ENCODE results near the gene ATG7. TPM values are rescaled to one million over a fixed set of nuclear protein-coding genes. Genes with fewer than 3 reads are reported as not detected.

ATG7 gene
- total RNA-seq, 1 experiment from 2014 or later, result 29.3 TPM

DNA sequence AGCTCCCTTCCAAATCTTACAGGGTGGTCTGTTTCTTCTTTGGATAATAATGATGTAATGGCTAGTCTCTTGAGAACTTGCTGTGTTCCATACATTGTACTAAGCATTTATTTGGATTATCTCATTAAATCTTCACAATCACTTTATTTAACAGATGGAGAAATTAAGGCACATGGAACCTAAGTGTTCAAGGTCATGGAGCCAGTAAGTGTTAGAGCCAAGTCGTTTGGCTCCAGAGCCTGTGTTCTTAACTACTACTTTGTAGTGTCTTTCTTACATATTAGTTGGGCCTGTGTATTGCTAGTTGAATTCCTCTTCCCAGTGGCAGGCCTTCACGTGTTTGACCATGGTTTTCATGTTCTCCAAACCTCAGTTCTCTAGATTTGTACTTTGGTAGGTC is 177.8 kb downstream of the ATG7 start:
- Histone ChIP-seq H3K4me3 (replicated peaks in 1 of 2; ENCODE audit: low read depth in 1 of 2, low read length in 2 of 2) (no peak overlapping the region), H3K4me1 (ENCODE audit: control insufficient read depth in 1 of 2, insufficient read depth in 2 of 2, low read length in 2 of 2) (peaks cover 0 to 9% of the 10 kb centered on the region in 2 experiments; a peak in 1 of 4 replicates), H3K4me2 (ENCODE audit: low read length) (no peak overlapping the region), H3K27me3 (ENCODE audit: insufficient read depth, low read length) (no peaks in the 10 kb centered on the region), H3K36me3 (ENCODE audit: control insufficient read depth in 1 of 2, insufficient read depth in 2 of 2, low read length in 2 of 2) (no peaks in the 10 kb centered on the region), H3K9ac (ENCODE audit: low read length) (no peak overlapping the region), H3K9me3 (ENCODE audit: control insufficient read depth in 1 of 2, insufficient read depth in 1 of 2, low read depth in 1 of 2, low read length in 2 of 2) (no peaks in the 10 kb centered on the region), H4K20me1 (ENCODE audit: insufficient read depth) (no peaks in the 10 kb centered on the region), H3K79me2 (ENCODE audit: insufficient read depth, low read length) (no peaks in the 10 kb centered on the region), H3K27ac (ENCODE audit: low read depth, low read length) (no peak overlapping the region), H3K9me2 (ENCODE audit: insufficient read depth) (no peaks in the 10 kb centered on the region), H2AFZ (ENCODE audit: low read depth, low read length, poor library complexity, severe bottlenecking) (no peak overlapping the region)
- RAD21 ChIA-PET (ENCODE audit: low non-redundant PET in 1 of 2, low total read pairs in 2 of 2, uncharacterized antibody in 2 of 2, unreplicated experiment in 2 of 2), result no interaction called here
- TF ChIP-seq SP1 (IDR thresholded peaks at IDR 0.05; ENCODE audit: low read depth) (no peak), POLR2A (IDR thresholded peaks at IDR 0.05; ENCODE audit: borderline replicate concordance, extremely low read depth, insufficient read depth, insufficient read length) (no peak), POLR2AphosphoS5 (IDR thresholded peaks at IDR 0.05; ENCODE audit: low read depth, low read length) (no peak), YY1 (IDR thresholded peaks at IDR 0.05; ENCODE audit: extremely low read depth, insufficient replicate concordance, low read depth, low read length) (no peak), ZNF274 (IDR thresholded peaks at IDR 0.05; ENCODE audit: low read depth, low read length) (no peak), EZH2phosphoT487 (IDR thresholded peaks at IDR 0.05; ENCODE audit: borderline replicate concordance) (no peak), SRF (IDR thresholded peaks at IDR 0.05; ENCODE audit: low read depth) (no peak), ELF1 (IDR thresholded peaks at IDR 0.05; ENCODE audit: borderline replicate concordance, low read depth) (no peak), CEBPB (IDR thresholded peaks at IDR 0.05; ENCODE audit: low read depth) (no peak), EZH2 (IDR thresholded peaks at IDR 0.05) (no peak), RAD21 (IDR thresholded peaks at IDR 0.05; ENCODE audit: low read depth) (no peak), JUND (IDR thresholded peaks at IDR 0.05) (no peak), SIN3A (IDR thresholded peaks at IDR 0.05; ENCODE audit: low read depth) (no peak)
- TF ChIP-seq, protein P1, sequence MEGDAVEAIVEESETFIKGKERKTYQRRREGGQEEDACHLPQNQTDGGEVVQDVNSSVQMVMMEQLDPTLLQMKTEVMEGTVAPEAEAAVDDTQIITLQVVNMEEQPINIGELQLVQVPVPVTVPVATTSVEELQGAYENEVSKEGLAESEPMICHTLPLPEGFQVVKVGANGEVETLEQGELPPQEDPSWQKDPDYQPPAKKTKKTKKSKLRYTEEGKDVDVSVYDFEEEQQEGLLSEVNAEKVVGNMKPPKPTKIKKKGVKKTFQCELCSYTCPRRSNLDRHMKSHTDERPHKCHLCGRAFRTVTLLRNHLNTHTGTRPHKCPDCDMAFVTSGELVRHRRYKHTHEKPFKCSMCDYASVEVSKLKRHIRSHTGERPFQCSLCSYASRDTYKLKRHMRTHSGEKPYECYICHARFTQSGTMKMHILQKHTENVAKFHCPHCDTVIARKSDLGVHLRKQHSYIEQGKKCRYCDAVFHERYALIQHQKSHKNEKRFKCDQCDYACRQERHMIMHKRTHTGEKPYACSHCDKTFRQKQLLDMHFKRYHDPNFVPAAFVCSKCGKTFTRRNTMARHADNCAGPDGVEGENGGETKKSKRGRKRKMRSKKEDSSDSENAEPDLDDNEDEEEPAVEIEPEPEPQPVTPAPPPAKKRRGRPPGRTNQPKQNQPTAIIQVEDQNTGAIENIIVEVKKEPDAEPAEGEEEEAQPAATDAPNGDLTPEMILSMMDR (IDR thresholded peaks at IDR 0.05 in 2 of 3, conservative IDR thresholded peaks at IDR 0.05 in 1 of 3; ENCODE audit: borderline replicate concordance in 1 of 3, insufficient read depth in 1 of 3, low read depth in 2 of 3, low read length in 2 of 3), result no peak
- TF ChIP-seq, protein P2, sequence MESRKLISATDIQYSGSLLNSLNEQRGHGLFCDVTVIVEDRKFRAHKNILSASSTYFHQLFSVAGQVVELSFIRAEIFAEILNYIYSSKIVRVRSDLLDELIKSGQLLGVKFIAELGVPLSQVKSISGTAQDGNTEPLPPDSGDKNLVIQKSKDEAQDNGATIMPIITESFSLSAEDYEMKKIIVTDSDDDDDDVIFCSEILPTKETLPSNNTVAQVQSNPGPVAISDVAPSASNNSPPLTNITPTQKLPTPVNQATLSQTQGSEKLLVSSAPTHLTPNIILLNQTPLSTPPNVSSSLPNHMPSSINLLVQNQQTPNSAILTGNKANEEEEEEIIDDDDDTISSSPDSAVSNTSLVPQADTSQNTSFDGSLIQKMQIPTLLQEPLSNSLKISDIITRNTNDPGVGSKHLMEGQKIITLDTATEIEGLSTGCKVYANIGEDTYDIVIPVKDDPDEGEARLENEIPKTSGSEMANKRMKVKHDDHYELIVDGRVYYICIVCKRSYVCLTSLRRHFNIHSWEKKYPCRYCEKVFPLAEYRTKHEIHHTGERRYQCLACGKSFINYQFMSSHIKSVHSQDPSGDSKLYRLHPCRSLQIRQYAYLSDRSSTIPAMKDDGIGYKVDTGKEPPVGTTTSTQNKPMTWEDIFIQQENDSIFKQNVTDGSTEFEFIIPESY (IDR thresholded peaks at IDR 0.05; ENCODE audit: extremely low read depth, insufficient replicate concordance, low read length), result no peak
- TF ChIP-seq, protein P3, sequence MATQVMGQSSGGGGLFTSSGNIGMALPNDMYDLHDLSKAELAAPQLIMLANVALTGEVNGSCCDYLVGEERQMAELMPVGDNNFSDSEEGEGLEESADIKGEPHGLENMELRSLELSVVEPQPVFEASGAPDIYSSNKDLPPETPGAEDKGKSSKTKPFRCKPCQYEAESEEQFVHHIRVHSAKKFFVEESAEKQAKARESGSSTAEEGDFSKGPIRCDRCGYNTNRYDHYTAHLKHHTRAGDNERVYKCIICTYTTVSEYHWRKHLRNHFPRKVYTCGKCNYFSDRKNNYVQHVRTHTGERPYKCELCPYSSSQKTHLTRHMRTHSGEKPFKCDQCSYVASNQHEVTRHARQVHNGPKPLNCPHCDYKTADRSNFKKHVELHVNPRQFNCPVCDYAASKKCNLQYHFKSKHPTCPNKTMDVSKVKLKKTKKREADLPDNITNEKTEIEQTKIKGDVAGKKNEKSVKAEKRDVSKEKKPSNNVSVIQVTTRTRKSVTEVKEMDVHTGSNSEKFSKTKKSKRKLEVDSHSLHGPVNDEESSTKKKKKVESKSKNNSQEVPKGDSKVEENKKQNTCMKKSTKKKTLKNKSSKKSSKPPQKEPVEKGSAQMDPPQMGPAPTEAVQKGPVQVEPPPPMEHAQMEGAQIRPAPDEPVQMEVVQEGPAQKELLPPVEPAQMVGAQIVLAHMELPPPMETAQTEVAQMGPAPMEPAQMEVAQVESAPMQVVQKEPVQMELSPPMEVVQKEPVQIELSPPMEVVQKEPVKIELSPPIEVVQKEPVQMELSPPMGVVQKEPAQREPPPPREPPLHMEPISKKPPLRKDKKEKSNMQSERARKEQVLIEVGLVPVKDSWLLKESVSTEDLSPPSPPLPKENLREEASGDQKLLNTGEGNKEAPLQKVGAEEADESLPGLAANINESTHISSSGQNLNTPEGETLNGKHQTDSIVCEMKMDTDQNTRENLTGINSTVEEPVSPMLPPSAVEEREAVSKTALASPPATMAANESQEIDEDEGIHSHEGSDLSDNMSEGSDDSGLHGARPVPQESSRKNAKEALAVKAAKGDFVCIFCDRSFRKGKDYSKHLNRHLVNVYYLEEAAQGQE (IDR thresholded peaks at IDR 0.05; ENCODE audit: low read depth), result no peak
- DNase-seq (ENCODE audit: low read depth, low spot score) (no peak), ATAC-seq (no peak)
- no TSS peak for BruUV-seq (replicated peaks)
- CTCF ChIA-PET, result no interaction called here
- POLR2A ChIA-PET, result no interaction called here
- intact Hi-C loops (cut with micrococcal nuclease), result no loop called here

Measured in HCT116 (cell line).